Endothelial cell of umbilical vein (primary cell): ENCODE results near the gene CTTNBP2. TPM values are rescaled to one million over a fixed set of nuclear protein-coding genes. Genes with fewer than 3 reads are reported as not detected.

Source experiments
- BruUV-seq: library from RNA; stranded (reverse); fragments of 400-500 nt; replicated peaks from 2 replicates; lab custom pipeline; 2021; lab: Mats Ljungman, UMichigan
- CTCF ChIA-PET: fragments of 300-600, 350-600 bp; sonication (Branson Sonifier 250); formaldehyde crosslinking; loops from one replicate; lab custom pipeline; 2021; ENCODE audit warnings: antibody characterized with exemption, inconsistent platforms; lab: Charles Lee
- POLR2A ChIA-PET: fragments of 300-600, 350-600 bp; sonication (Branson Sonifier 250); formaldehyde crosslinking; loops from one replicate; lab custom pipeline; 2021; ENCODE audit warnings: antibody characterized with exemption, inconsistent platforms; lab: Charles Lee
- DNase-seq: peaks from one replicate; pipeline ENCODE4 v3.0.0-alpha.2; 2011; ENCODE audit warnings: low read depth, low spot score
- FAIRE-seq: peaks from 2 replicates; lab custom pipeline; 2011; peaks lifted over from hg19 to GRCh38; lab: Jason Lieb, UNC
- H2AFZ ChIP-seq: 2 replicates; pipeline ENCODE4 v1.6.0; 2012; ENCODE audit warnings: low read depth, low read length, control low read depth, inconsistent platforms
- H3K27ac ChIP-seq: 2 replicates; pipeline ENCODE4 v1.5.1; 2011; ENCODE audit warnings: low read depth, mild to moderate bottlenecking, control low read depth, low read length, moderate library complexity; ENCODE audit not compliant: insufficient read depth
- H3K27me3 ChIP-seq, 2 experiments: 2 replicates each; pipeline versions ENCODE4 v1.6.0 to v1.6.1; 2011; ENCODE audit warnings: low read length in 2 of 2, mixed read lengths in 1 of 2; ENCODE audit not compliant: control insufficient read depth in 2 of 2, insufficient read depth in 2 of 2
- H3K36me3 ChIP-seq, 2 experiments: 2 replicates in 1 of 2; 3 replicates in 1 of 2; pipeline ENCODE4 v1.5.1; 2011; ENCODE audit warnings: low read length in 2 of 2, mild to moderate bottlenecking in 1 of 2, moderate library complexity in 1 of 2; ENCODE audit not compliant: control insufficient read depth in 2 of 2, insufficient read depth in 2 of 2; ENCODE audit errors: extremely low read depth in 1 of 2
- H3K4me1 ChIP-seq: 3 replicates; pipeline ENCODE4 v1.5.1; 2011; ENCODE audit warnings: mild to moderate bottlenecking, low read length; ENCODE audit not compliant: control insufficient read depth, insufficient read depth; ENCODE audit errors: extremely low read depth
- H3K4me2 ChIP-seq: 2 replicates; pipeline ENCODE4 v1.6.1; 2011; ENCODE audit warnings: low read length, control low read depth, mixed read lengths; ENCODE audit not compliant: insufficient read depth
- H3K4me3 ChIP-seq, 3 experiments: fragments of 200-600 bp in 1 of 3; sonication (generic), shearing (Covaris generic) in 1 of 3; replicated peaks in 1 of 3; 2 replicates each; pipeline ENCODE4 v1.5.1; 2011 to 2016; ENCODE audit warnings: control low read depth in 3 of 3, low read length in 3 of 3, mild to moderate bottlenecking in 2 of 3, inconsistent platforms in 1 of 3, low read depth in 1 of 3, moderate library complexity in 1 of 3; ENCODE audit not compliant: insufficient read depth in 1 of 3
- H3K79me2 ChIP-seq: 2 replicates; pipeline ENCODE4 v1.6.0; 2012; ENCODE audit warnings: low read length, inconsistent platforms; ENCODE audit not compliant: control insufficient read depth, insufficient read depth
- H3K9ac ChIP-seq: replicated peaks from 2 replicates; pipeline ENCODE3; 2011; ENCODE audit warnings: low read length, control low read depth; ENCODE audit not compliant: insufficient read depth; ENCODE audit errors: extremely low read depth
- H3K9me1 ChIP-seq: replicated peaks from 3 replicates; pipeline ENCODE4 v1.6.0; 2011; ENCODE audit warnings: mild to moderate bottlenecking, low read length; ENCODE audit not compliant: control insufficient read depth, insufficient read depth; ENCODE audit errors: extremely low read depth
- H3K9me3 ChIP-seq: replicated peaks from 2 replicates; pipeline ENCODE4 v1.5.1; 2012; ENCODE audit warnings: low read length, inconsistent platforms; ENCODE audit not compliant: control insufficient read depth, insufficient read depth
- H4K20me1 ChIP-seq: replicated peaks from 2 replicates; pipeline ENCODE3; 2011; ENCODE audit warnings: mild to moderate bottlenecking, low read length; ENCODE audit not compliant: control insufficient read depth, insufficient read depth; ENCODE audit errors: extremely low read depth
- EZH2 ChIP-seq: IDR thresholded peaks from 2 replicates; pipeline ENCODE4 v1.6.1; 2012; ENCODE audit warnings: borderline replicate concordance, low read depth, mild to moderate bottlenecking, moderate library complexity, low read length, inconsistent platforms; ENCODE audit not compliant: severe bottlenecking
- FOS ChIP-seq: IDR thresholded peaks from 2 replicates; pipeline ENCODE4 v1.6.1; 2011; ENCODE audit warnings: mild to moderate bottlenecking, low read length, moderate library complexity, borderline replicate concordance; ENCODE audit not compliant: insufficient read depth
- GATA2 ChIP-seq: IDR thresholded peaks from 2 replicates; pipeline ENCODE4 v1.7.0; 2011; ENCODE audit warnings: low read depth, mild to moderate bottlenecking, moderate library complexity, mixed read lengths, low read length; ENCODE audit not compliant: insufficient read length, insufficient read depth
- JUN ChIP-seq: IDR thresholded peaks from 2 replicates; pipeline ENCODE4 v1.6.1; 2011; ENCODE audit warnings: borderline replicate concordance, low read depth; ENCODE audit not compliant: insufficient read length, insufficient read depth
- MYC ChIP-seq: IDR thresholded peaks from one replicate; pipeline ENCODE4 v1.6.1; 2011; ENCODE audit warnings: mild to moderate bottlenecking, low read depth, low read length
- POLR2A ChIP-seq: IDR thresholded peaks from 2 replicates; pipeline ENCODE4 v1.6.1; 2012; ENCODE audit warnings: low read depth, mild to moderate bottlenecking, control low read depth, low read length
- POLR2AphosphoS5 ChIP-seq: IDR thresholded peaks from 2 replicates; pipeline ENCODE4 v1.6.1; 2012; ENCODE audit warnings: low read depth, mild to moderate bottlenecking, control low read depth, low read length, moderate library complexity; ENCODE audit not compliant: insufficient read depth
- dilution Hi-C: fragments of 300-500 bp; cut with MboI; formaldehyde crosslinking; loops from one replicate; pipeline ENCODE4 v1.15.0; 2019; ENCODE audit warnings: low sequenced_read_pairs; ENCODE audit not compliant: extremely low pct_ligation_motif_present
- intact Hi-C: fragments of 100-400 bp; cut with micrococcal nuclease; formaldehyde crosslinking; loops from one replicate; pipeline ENCODE4 v1.10.0; 2022
- polyA plus RNA-seq, 4 experiments: library from polyadenylated mRNA; depleted of rRNA in 3 of 4; stranded (reverse) in 3 of 4; unstranded in 1 of 4; fragments of >200 nt; gene quantifications; 2 replicates each; pipeline versions ENCODE4 v1.2.1 to v1.2.3, GENCODE V29; 2011 to 2012; ENCODE audit warnings: missing spikeins in 1 of 4
- total RNA-seq: library from RNA; stranded (reverse); gene quantifications from 2 replicates; pipeline ENCODE4 v1.2.3, GENCODE V29; 2021
- TF ChIP-seq, protein P1 (sequence below): IDR thresholded peaks from 2 replicates; pipeline ENCODE4 v1.6.1; 2011; ENCODE audit not compliant: insufficient read depth, insufficient read length
- TF ChIP-seq, protein P2 (sequence below), 2 donors: IDR thresholded peaks; 1 replicate in 1 of 2; 2 replicates in 1 of 2; pipeline ENCODE4 v1.5.1; 2011; ENCODE audit warnings: low read length in 2 of 2, mild to moderate bottlenecking in 2 of 2, moderate library complexity in 2 of 2, control low read depth in 1 of 2, inconsistent platforms in 1 of 2, low read depth in 1 of 2; ENCODE audit not compliant: insufficient read depth in 1 of 2; ENCODE audit errors: extremely low read depth in 1 of 2

CTTNBP2 gene
- total and polyA plus RNA-seq, 2 donors (not counting 3 experiments of a cell fraction or from before 2014, with no cell fraction given) = 0.08 to 0.35 TPM

DNA sequence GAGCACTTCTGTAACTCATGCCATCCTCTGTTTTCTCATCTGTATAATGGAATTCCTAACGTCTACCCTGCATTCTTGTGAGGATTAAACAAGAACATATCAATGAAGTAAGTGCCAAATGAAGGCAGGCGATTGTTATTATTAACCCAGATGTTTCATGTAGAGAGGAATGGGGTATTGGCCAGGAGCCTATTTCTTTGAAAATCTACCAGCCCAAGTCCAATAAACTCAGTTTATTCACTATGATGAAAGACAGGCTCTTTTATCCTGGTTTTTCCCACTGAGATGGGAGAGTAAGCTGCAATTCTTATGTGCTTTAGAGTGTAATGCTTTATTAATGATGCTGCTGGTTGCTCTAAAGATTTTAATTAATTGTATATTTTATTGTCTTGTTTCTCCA is 9.6 kb downstream of the CTTNBP2 start:
- DNase-seq (no peak), FAIRE-seq (no peak)
- dilution Hi-C loops (no loop called here), intact Hi-C loops (no loop called here)
- H3K36me3 ChIP-seq = no peaks in the 10 kb centered on the region
- ChIA-PET POLR2A (no interaction called here), CTCF (interaction anchor here (2.3 kb wide), 1 partner anchor 10 kb away, joined by 5 read pairs; no protein-coding TSS in a partner anchor)
- TF ChIP-seq MYC (no peak), JUN (no peak), POLR2AphosphoS5 (no peak), EZH2 (no peak), POLR2A (no peak), FOS (no peak), GATA2 (no peak)
- TF ChIP-seq, protein P1, sequence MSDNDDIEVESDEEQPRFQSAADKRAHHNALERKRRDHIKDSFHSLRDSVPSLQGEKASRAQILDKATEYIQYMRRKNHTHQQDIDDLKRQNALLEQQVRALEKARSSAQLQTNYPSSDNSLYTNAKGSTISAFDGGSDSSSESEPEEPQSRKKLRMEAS = no peak
- TF ChIP-seq, protein P2, sequence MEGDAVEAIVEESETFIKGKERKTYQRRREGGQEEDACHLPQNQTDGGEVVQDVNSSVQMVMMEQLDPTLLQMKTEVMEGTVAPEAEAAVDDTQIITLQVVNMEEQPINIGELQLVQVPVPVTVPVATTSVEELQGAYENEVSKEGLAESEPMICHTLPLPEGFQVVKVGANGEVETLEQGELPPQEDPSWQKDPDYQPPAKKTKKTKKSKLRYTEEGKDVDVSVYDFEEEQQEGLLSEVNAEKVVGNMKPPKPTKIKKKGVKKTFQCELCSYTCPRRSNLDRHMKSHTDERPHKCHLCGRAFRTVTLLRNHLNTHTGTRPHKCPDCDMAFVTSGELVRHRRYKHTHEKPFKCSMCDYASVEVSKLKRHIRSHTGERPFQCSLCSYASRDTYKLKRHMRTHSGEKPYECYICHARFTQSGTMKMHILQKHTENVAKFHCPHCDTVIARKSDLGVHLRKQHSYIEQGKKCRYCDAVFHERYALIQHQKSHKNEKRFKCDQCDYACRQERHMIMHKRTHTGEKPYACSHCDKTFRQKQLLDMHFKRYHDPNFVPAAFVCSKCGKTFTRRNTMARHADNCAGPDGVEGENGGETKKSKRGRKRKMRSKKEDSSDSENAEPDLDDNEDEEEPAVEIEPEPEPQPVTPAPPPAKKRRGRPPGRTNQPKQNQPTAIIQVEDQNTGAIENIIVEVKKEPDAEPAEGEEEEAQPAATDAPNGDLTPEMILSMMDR (IDR thresholded peaks at IDR 0.05; ENCODE audit: extremely low read depth in 1 of 2, insufficient read depth in 1 of 2, low read depth in 1 of 2, low read length in 2 of 2) = no peak
- H3K4me3 ChIP-seq = no peak overlapping the region
- peaks cover 4% of the 10 kb centered on the region in 2 experiments for H3K27me3 ChIP-seq
- no peaks in the 10 kb centered on the region for H3K79me2 ChIP-seq
- H3K27ac ChIP-seq = no peak overlapping the region
- H3K9me3 ChIP-seq = no peaks in the 10 kb centered on the region
- no peak overlapping the region for H3K4me2 ChIP-seq
- no peaks in the 10 kb centered on the region for H3K9me1 ChIP-seq
- no peak overlapping the region for H2AFZ ChIP-seq
- BruUV-seq = no TSS peak
- no peaks in the 10 kb centered on the region for H4K20me1 ChIP-seq
- H3K9ac ChIP-seq = no peak overlapping the region
- H3K4me1 ChIP-seq = no peaks in the 10 kb centered on the region
